Mucosa of descending colon (tissue), 3 donors: ENCODE results near the gene SAMD7. TPM values are rescaled to one million over a fixed set of nuclear protein-coding genes. Genes with fewer than 3 reads are reported as not detected.

Experiments
- ATAC-seq: fragments of 200-7000 bp; cut with Tn5 transposase; one replicate; pipeline ENCODE4 v1.9.1; 2020; ENCODE audit warnings: mild to moderate bottlenecking, moderate library complexity
- DNase-seq, 3 donors: peaks; one replicate each; pipeline ENCODE4 v3.0.0-alpha.2; 2020
- H3K36me3 ChIP-seq: fragments of 200-600 bp; one replicate; pipeline ENCODE4 v1.8.0; 2021; ENCODE audit warnings: low read depth, mild to moderate bottlenecking
- H3K4me1 ChIP-seq: fragments of 200-600 bp; one replicate; pipeline ENCODE4 v1.8.0; 2021; ENCODE audit warnings: low read depth, mild to moderate bottlenecking
- H3K4me3 ChIP-seq: fragments of 200-600 bp; one replicate; pipeline ENCODE4 v1.8.0; 2021; ENCODE audit warnings: mild to moderate bottlenecking
- H3K9me3 ChIP-seq: fragments of 200-600 bp; one replicate; pipeline ENCODE4 v1.8.0; 2021; ENCODE audit warnings: mild to moderate bottlenecking
- intact Hi-C, 2 donors: fragments of 100-400 bp; cut with DNase I in 1 of 2; cut with micrococcal nuclease in 1 of 2; formaldehyde crosslinking; loops; one replicate each; pipeline versions ENCODE4 v1.11.0 to v1.11.1; 2022; cut with DNase I, micrococcal nuclease
- total RNA-seq, 3 donors: library from RNA; stranded (reverse); fragmentation: NEBNext Ultra II Directional in 2 of 3; extraction: Animal tissue kit (Norgen Biotek cat#: 25700) in 2 of 3; gene quantifications; one replicate each; pipeline versions ENCODE4 v1.2.1 to v1.2.4, GENCODE V29; 2021 to 2023
- TF ChIP-seq, protein P1 (sequence below): fragments of 200-600 bp; IDR thresholded peaks from one replicate; pipeline ENCODE4 v1.8.0; 2022; ENCODE audit warnings: antibody characterized with exemption, mild to moderate bottlenecking
- donor health status: DM: no; HTN: no; CAD: no; lungs with moderate emphysema.
- donor health status: DM: no; HTN: no; CAD: no.
- donor health status: DM: no; HTN: yes; CAD: no.

SAMD7 gene
- total RNA-seq, 3 donors from 2014 or later: not detected

DNA sequence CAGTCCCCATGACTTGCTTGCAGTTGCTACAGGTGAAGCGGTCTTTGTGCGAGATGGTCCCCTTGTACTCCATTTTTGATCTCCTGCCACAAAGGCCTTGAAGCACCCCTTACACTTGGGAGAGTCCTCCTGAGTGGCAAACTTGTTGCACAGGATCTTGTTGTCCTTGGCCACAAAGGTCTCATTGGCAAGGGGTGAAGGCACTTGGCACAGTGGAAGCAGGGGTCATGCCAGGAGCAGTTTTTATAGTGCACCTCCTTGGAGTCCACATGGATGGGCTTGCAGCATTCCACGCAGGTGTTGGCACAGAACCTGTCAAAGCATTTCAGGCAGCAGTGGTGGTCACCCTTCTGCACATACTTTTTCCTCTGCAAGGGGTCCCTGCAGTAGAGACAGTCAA is 35.0 kb downstream of the SAMD7 start:
- Histone ChIP-seq H3K9me3 (no peaks in the 10 kb centered on the region), H3K4me1 (no peaks in the 10 kb centered on the region), H3K36me3 (no peaks in the 10 kb centered on the region), H3K4me3 (no peak overlapping the region)
- TF ChIP-seq, protein P1, sequence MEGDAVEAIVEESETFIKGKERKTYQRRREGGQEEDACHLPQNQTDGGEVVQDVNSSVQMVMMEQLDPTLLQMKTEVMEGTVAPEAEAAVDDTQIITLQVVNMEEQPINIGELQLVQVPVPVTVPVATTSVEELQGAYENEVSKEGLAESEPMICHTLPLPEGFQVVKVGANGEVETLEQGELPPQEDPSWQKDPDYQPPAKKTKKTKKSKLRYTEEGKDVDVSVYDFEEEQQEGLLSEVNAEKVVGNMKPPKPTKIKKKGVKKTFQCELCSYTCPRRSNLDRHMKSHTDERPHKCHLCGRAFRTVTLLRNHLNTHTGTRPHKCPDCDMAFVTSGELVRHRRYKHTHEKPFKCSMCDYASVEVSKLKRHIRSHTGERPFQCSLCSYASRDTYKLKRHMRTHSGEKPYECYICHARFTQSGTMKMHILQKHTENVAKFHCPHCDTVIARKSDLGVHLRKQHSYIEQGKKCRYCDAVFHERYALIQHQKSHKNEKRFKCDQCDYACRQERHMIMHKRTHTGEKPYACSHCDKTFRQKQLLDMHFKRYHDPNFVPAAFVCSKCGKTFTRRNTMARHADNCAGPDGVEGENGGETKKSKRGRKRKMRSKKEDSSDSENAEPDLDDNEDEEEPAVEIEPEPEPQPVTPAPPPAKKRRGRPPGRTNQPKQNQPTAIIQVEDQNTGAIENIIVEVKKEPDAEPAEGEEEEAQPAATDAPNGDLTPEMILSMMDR: no peak
- intact Hi-C loops: no loop called here
- DNase-seq (no peak), ATAC-seq (no peak)

DNA sequence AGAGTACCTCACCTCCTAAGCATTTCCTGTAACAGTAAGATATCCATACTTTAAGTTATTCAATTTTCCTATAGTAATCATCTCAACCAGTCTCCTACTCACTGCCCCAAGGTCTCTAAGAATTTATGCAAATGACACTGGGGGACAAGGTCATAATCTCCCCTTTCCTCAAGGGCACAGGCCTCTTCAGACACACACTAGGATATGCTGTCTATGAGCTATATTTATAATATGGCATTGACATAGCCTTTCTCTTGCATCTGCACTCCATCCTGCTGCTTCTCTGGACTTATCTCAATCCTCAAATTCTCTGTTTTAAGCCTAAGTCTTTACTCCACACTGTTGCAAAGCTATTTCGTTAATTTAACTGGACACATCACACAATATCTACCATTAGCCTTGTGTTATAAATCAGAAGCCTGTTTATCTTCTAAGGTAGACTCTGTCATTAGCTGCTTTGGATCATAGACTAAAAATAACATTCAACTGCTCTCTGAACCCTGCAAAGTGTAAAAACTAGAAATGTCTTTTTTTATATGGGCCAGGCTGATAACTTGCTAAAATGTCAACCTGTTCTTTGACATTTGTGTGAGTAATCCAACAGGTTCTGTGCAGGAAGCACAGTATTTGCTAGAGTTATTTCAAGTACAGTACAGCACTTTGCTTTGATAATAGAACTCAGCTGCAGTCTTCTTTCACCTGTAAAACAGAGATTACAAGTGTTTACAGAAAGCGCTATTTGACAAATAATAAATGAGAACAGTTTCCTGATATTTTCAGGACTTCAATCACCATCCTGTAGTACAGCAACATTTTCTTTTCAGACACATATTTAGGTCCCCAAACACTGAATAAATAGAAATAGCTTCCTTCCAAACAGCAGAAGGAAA is 37.4 kb downstream of the SAMD7 start:
- TF ChIP-seq, protein P1: no peak
- H3K4me1 ChIP-seq: no peaks in the 10 kb centered on the region
- H3K9me3 ChIP-seq: no peaks in the 10 kb centered on the region
- H3K4me3 ChIP-seq: no peak overlapping the region
- DNase-seq (no peak), ATAC-seq (peak; percentile 69)
- intact Hi-C loops: no loop called here
- no peaks in the 10 kb centered on the region for H3K36me3 ChIP-seq

DNA sequence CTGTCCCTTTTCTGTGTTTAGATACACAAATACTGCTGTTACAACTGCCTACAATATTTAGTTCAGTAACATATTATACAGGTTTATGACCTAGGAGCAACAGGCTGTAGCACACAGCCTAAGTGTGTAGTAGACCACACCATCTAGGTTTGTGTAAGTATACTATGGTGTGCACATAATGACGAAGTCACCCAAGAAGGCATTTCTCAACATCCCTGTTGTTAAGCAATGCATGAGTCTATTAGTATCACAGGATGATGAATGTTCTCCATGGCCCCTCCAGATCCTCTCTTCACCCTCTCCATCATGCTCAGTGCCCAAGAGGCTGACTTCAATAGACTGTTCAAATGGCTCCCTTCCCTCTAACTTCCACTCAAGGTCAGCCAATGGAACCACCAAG is 40.7 kb downstream of the SAMD7 start:
- ATAC-seq (peak; percentile 49), DNase-seq (no peak)
- Histone ChIP-seq H3K4me3 (no peak overlapping the region), H3K36me3 (no peaks in the 10 kb centered on the region), H3K9me3 (no peaks in the 10 kb centered on the region), H3K4me1 (no peaks in the 10 kb centered on the region)
- intact Hi-C loops: no loop called here
- TF ChIP-seq, protein P1: no peak

DNA sequence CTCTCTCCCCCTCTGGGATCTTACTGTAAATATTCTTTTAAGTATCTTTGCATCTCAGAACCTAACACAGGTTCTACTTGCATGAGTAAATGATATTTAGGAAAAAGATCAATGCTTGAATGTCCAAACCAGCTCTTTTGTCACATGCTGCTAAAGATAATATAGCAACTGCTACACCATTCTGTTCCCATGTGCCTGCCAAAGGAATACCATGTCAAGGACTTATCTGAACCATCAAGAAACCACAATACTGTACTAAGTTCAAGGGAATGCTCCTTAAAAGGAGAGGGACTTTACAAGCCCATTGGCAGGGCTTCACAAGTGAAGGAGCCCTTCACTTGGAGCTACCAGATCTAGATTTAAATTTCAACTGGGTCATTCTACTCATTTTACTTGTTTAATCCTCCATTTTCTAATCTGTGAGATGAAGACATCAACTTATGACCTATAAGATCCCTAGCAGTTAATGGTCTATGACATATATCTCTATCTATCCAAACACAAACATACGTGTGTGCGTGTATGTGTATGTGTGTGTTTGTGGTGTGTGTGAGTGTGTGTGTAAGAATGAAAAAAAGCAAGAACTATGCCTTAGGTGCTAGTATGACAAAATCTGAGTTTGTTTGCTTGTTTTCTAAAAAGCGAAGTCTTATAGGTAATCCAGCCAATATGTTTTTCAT is 42.2 kb downstream of the SAMD7 start:
- Histone ChIP-seq H3K4me3 (no peak overlapping the region), H3K9me3 (no peaks in the 10 kb centered on the region), H3K4me1 (no peaks in the 10 kb centered on the region), H3K36me3 (no peaks in the 10 kb centered on the region)
- TF ChIP-seq, protein P1: no peak
- DNase-seq (no peak), ATAC-seq (no peak)
- intact Hi-C loops: no loop called here

DNA sequence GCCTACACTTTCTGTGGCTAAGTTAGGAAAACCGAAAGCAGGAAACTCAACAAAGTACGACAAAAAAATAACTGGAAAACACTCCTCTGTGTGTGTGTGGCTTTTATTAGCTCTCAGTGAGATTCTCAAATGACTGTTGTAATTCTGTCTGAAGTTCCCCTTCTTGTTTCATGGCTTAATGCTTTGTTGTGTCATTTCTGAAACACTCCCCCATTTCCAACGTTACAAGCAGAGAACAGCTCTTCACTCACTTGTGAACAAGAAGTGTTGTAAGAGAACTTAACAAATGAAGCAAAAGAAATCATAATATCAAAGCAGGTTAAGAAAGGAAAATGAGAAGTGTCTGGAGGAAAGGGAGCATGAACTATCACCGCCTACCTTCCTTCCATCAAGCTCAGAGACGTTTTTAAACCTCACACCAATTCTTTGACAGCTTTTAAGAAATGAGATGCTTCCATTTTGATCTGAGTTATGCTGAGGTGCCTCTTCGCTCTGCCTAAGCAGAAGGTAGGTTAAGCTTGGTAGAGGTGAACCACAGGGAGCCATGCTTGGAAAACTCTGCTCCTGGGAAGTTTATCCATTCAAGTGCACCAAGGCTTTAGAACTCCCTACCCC is 42.9 kb downstream of the SAMD7 start:
- TF ChIP-seq, protein P1: no peak
- intact Hi-C loops: no loop called here
- Histone ChIP-seq H3K36me3 (no peaks in the 10 kb centered on the region), H3K4me3 (no peak overlapping the region), H3K9me3 (no peaks in the 10 kb centered on the region), H3K4me1 (no peaks in the 10 kb centered on the region)
- DNase-seq: no peak
- peak; percentile 22 for ATAC-seq
